ENCODE measurements around the gene AMBRA1.

The AMBRA1 gene

DNA sequence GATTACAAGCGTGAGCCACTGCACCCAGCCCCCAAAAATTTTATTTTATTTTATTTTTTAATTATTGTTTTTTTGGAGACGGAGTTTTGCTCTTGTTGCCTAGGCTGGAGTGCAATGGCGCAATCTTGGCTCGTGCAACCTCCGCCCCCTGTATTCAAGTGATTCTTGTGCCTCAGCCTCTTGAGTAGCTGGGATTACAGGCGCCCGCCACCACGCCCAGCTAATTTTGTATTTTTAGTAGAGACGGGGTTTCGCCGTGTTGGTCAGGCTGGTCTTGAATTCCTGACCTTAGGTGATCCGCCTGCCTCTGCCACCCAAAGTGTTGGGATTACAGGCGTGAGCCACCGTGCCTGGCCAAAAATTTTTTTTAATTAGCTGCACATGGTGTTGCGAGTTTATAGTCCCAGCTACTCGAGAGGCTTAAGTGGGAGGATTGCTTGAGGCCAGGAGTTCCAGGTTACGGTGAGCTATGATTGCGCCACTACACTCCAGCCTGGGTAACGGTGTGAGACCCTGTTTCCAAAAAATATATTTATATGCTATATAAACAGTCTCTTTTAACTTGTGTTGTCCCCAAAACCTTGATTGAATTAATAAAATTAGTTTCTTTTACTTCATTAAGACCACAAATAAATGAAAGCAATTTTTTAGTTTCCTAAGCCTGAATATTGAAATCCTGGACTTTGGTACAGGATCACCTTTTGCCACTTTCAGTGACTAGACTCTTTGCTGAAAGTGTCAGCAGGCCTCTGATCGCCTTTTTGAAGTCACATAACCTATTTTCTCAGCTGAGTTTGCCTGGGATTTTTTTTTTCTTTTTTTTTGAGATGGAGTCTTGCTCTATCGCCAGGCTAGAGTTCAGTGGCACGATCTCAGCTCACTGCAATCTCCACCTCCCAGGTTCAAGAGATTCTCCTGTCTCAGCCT, 39.7 kb upstream of the AMBRA1 start:
- TF ChIP-seq, protein P1, sequence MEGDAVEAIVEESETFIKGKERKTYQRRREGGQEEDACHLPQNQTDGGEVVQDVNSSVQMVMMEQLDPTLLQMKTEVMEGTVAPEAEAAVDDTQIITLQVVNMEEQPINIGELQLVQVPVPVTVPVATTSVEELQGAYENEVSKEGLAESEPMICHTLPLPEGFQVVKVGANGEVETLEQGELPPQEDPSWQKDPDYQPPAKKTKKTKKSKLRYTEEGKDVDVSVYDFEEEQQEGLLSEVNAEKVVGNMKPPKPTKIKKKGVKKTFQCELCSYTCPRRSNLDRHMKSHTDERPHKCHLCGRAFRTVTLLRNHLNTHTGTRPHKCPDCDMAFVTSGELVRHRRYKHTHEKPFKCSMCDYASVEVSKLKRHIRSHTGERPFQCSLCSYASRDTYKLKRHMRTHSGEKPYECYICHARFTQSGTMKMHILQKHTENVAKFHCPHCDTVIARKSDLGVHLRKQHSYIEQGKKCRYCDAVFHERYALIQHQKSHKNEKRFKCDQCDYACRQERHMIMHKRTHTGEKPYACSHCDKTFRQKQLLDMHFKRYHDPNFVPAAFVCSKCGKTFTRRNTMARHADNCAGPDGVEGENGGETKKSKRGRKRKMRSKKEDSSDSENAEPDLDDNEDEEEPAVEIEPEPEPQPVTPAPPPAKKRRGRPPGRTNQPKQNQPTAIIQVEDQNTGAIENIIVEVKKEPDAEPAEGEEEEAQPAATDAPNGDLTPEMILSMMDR (conservative IDR thresholded peaks at IDR 0.05; ENCODE audit: low read depth, low read length) = no peak
- Histone ChIP-seq H3K4me2 (no peak overlapping the region), H3K4me1 (ENCODE audit: low read depth, poor library complexity, severe bottlenecking) (peaks cover 2% of the 10 kb centered on the region), H3K36me3 (ENCODE audit: insufficient read depth) (0 out of 2 replicates have a peak, but pooled peaks cover 5% of the 10 kb centered on the region), H3K27me3 (ENCODE audit: insufficient read depth, low read depth) (no peaks in the 10 kb centered on the region), H3K9ac (no peak overlapping the region), H3K27ac (no peak overlapping the region), H4K20me1 (ENCODE audit: insufficient read depth) (no peaks in the 10 kb centered on the region), H3K79me2 (ENCODE audit: insufficient read depth, low read depth) (no peaks in the 10 kb centered on the region), H3K4me3 (IDR thresholded peaks at IDR 0.05; ENCODE audit: insufficient read depth, low read depth, low read length) (no peak overlapping the region), H2AFZ (ENCODE audit: low read depth) (no peak overlapping the region)

DNA sequence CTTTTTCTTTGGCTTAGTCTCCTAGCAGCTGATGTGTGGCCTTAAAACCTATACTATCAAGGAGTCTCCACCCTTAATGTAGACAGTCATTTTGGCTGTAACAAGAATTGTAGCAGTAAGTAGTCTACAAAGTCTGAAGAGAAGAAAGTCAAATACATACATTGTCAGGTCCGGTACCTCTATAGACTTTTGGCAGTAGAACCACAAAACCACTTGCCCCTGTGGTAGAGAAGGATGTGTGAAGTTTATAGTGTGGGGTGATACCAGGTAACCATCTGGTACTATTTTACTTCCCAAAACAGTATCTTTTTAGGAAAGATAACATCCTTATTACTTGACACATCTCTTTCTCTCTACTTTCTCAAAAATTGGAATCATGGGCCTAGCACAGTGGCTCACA, 38.7 kb upstream of the AMBRA1 start:
- Histone ChIP-seq H3K27me3 (ENCODE audit: insufficient read depth, low read depth) (no peaks in the 10 kb centered on the region), H3K9ac (no peak overlapping the region), H3K27ac (no peak overlapping the region), H3K79me2 (ENCODE audit: insufficient read depth, low read depth) (no peaks in the 10 kb centered on the region), H2AFZ (ENCODE audit: low read depth) (no peak overlapping the region), H3K4me3 (IDR thresholded peaks at IDR 0.05; ENCODE audit: insufficient read depth, low read depth, low read length) (no peak overlapping the region), H3K4me1 (ENCODE audit: low read depth, poor library complexity, severe bottlenecking) (peaks cover 5% of the 10 kb centered on the region), H4K20me1 (ENCODE audit: insufficient read depth) (no peaks in the 10 kb centered on the region), H3K4me2 (no peak overlapping the region), H3K36me3 (ENCODE audit: insufficient read depth) (0 out of 2 replicates have a peak, but pooled peaks cover 5% of the 10 kb centered on the region)
- TF ChIP-seq, protein P1 (conservative IDR thresholded peaks at IDR 0.05; ENCODE audit: low read depth, low read length) = no peak

DNA sequence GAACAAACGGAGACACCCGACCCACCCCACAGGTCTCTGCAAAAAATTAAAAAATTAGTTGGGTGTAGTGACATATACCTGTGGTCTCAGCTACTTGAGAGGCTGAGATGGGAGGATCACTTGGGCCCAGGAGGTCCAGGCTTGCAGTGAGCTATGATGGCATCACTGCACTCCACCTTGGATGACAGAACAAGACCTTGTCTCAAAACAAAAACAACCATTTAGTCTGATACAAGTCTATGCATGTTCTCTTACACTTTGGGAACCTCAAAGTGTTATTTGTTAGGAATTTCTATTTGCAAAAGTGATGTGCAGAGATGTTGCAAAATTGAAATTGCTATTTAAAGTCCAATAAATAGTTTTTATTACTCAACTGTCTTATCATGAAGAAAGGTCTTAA, 37.9 kb upstream of the AMBRA1 start:
- H3K79me2 ChIP-seq (ENCODE audit: insufficient read depth, low read depth) = no peaks in the 10 kb centered on the region
- no peak overlapping the region for H3K27ac ChIP-seq
- TF ChIP-seq, protein P1 (conservative IDR thresholded peaks at IDR 0.05; ENCODE audit: low read depth, low read length) = no peak
- H2AFZ ChIP-seq (ENCODE audit: low read depth) = no peak overlapping the region
- H4K20me1 ChIP-seq (ENCODE audit: insufficient read depth) = no peaks in the 10 kb centered on the region
- no peak overlapping the region for H3K9ac ChIP-seq
- H3K27me3 ChIP-seq (ENCODE audit: insufficient read depth, low read depth) = no peaks in the 10 kb centered on the region
- H3K4me3 ChIP-seq (IDR thresholded peaks at IDR 0.05; ENCODE audit: insufficient read depth, low read depth, low read length) = no peak overlapping the region
- 0 out of 2 replicates have a peak, but pooled peaks cover 5% of the 10 kb centered on the region for H3K36me3 ChIP-seq (ENCODE audit: insufficient read depth)
- H3K4me2 ChIP-seq = no peak overlapping the region
- peaks cover 5% of the 10 kb centered on the region for H3K4me1 ChIP-seq (ENCODE audit: low read depth, poor library complexity, severe bottlenecking)

DNA sequence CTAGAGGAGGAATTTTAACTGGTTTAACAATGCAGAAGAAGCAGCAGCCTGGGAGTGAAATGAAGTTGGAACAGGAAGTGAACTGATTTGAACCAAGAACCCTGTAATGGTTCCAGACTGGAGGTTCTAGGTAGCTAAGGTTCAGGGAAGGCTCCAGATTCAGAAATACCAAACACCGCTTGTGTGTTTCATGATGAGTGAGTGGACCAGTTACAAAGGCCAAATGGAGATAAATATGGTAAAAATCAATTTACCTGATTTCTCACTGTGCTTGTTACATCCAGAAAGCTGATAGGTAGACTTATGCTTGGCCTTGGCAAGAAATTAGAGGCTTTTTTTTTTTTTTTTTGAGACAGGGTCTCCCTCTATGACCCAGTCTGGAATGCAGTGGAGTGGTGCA, 36.4 kb upstream of the AMBRA1 start:
- no peak overlapping the region for H3K9ac ChIP-seq

More for the DNA sequence above, 36.4 kb upstream of the AMBRA1 start:
- no peak overlapping the region for H2AFZ ChIP-seq (ENCODE audit: low read depth)
- TF ChIP-seq, protein P1 (conservative IDR thresholded peaks at IDR 0.05; ENCODE audit: low read depth, low read length) = no peak
- H3K27ac ChIP-seq = no peak overlapping the region
- H3K4me3 ChIP-seq (IDR thresholded peaks at IDR 0.05; ENCODE audit: insufficient read depth, low read depth, low read length) = no peak overlapping the region
- no peaks in the 10 kb centered on the region for H4K20me1 ChIP-seq (ENCODE audit: insufficient read depth)
- peaks cover 5% of the 10 kb centered on the region for H3K4me1 ChIP-seq (ENCODE audit: low read depth, poor library complexity, severe bottlenecking)
- no peaks in the 10 kb centered on the region for H3K27me3 ChIP-seq (ENCODE audit: insufficient read depth, low read depth)
- 0 out of 2 replicates have a peak, but pooled peaks cover 5% of the 10 kb centered on the region for H3K36me3 ChIP-seq (ENCODE audit: insufficient read depth)
- no peaks in the 10 kb centered on the region; the same call in 1 of the 2 replicates for H3K79me2 ChIP-seq (ENCODE audit: insufficient read depth, low read depth)
- no peak overlapping the region for H3K4me2 ChIP-seq

All from KMS-11 (cell line).